IMR-90 (cell line): Measurements from ENCODE around the gene NKX6-2. TPM values are rescaled to one million over a fixed set of nuclear protein-coding genes. Genes with fewer than 3 reads are reported as not detected.

Source experiments
- ATAC-seq: fragments of 200-7000 bp; cut with Tn5 transposase; 2 replicates; pipeline ENCODE4 v1.9.1; 2020; ENCODE audit warnings: low read depth, mild to moderate bottlenecking, moderate library complexity
- BruUV-seq: library from RNA; stranded (reverse); fragments of 400-500 nt; replicated peaks from 2 replicates; lab custom pipeline; 2021; lab: Mats Ljungman, UMichigan
- CTCF ChIA-PET: fragments of 300-600 bp; formaldehyde crosslinking; extraction: SDS; loops from one replicate; lab custom pipeline; 2021; ENCODE audit warnings: antibody characterized with exemption; lab: Yijun Ruan, JAX
- POLR2A ChIA-PET: fragments of 300-600 bp; sonication (Branson Sonifier 250); formaldehyde crosslinking; loops from one replicate; lab custom pipeline; 2022; ENCODE audit warnings: antibody characterized with exemption; ENCODE audit not compliant: unreplicated experiment; lab: Charles Lee
- DNase-seq: peaks from one replicate; pipeline ENCODE4 v3.0.0; 2013
- H2AFZ ChIP-seq: replicated peaks from 2 replicates; pipeline ENCODE3; 2013; ENCODE audit warnings: low read length, mild to moderate bottlenecking; ENCODE audit not compliant: poor library complexity
- H2AK5ac ChIP-seq: 2 replicates; pipeline ENCODE4 v1.6.1; 2013; ENCODE audit warnings: low read depth, low read length, inconsistent platforms
- H2AK9ac ChIP-seq: replicated peaks from 2 replicates; pipeline ENCODE3; 2013; ENCODE audit warnings: mild to moderate bottlenecking, low read depth, low read length, moderate library complexity; ENCODE audit not compliant: poor library complexity
- H2BK120ac ChIP-seq: 2 replicates; pipeline ENCODE4 v1.6.1; 2013; ENCODE audit warnings: low read depth, low read length, inconsistent platforms
- H2BK15ac ChIP-seq: 3 replicates; pipeline ENCODE4 v1.6.1; 2013; ENCODE audit warnings: low read depth, low read length, inconsistent platforms
- H2BK20ac ChIP-seq: 2 replicates; pipeline ENCODE4 v1.6.1; 2013; ENCODE audit warnings: low read depth, mild to moderate bottlenecking, inconsistent platforms, low read length, moderate library complexity
- H2BK5ac ChIP-seq: 2 replicates; pipeline ENCODE4 v1.6.1; 2013; ENCODE audit warnings: mild to moderate bottlenecking, low read depth, low read length, inconsistent platforms; ENCODE audit not compliant: poor library complexity, severe bottlenecking
- H3K14ac ChIP-seq: replicated peaks from 2 replicates; pipeline ENCODE4 v1.6.1; 2013; ENCODE audit warnings: low read depth, low read length, inconsistent platforms
- H3K18ac ChIP-seq: 2 replicates; pipeline ENCODE4 v1.6.1; 2013; ENCODE audit warnings: low read depth, low read length, control low read depth
- H3K23ac ChIP-seq: 2 replicates; pipeline ENCODE4 v1.6.1; 2013; ENCODE audit warnings: low read depth, low read length, inconsistent platforms
- H3K27ac ChIP-seq: 2 replicates; pipeline ENCODE4 v1.5.1; 2013; ENCODE audit warnings: mild to moderate bottlenecking, control low read depth, low read length; ENCODE audit not compliant: insufficient read depth
- H3K27me3 ChIP-seq: 2 replicates; pipeline ENCODE4 v1.6.1; 2013; ENCODE audit warnings: low read length; ENCODE audit not compliant: control insufficient read depth, insufficient read depth
- H3K36me3 ChIP-seq: 2 replicates; pipeline ENCODE4 v1.6.1; 2013; ENCODE audit warnings: low read length, mixed read lengths; ENCODE audit not compliant: control insufficient read depth, insufficient read depth
- H3K4ac ChIP-seq: 2 replicates; pipeline ENCODE4 v1.6.1; 2013; ENCODE audit warnings: low read depth, low read length, inconsistent platforms
- H3K4me1 ChIP-seq: 2 replicates; pipeline ENCODE4 v1.6.1; 2013; ENCODE audit warnings: low read length, mixed read lengths; ENCODE audit not compliant: control insufficient read depth, insufficient read depth
- H3K4me2 ChIP-seq: 2 replicates; pipeline ENCODE4 v1.6.1; 2013; ENCODE audit warnings: low read depth, mild to moderate bottlenecking, control low read depth, low read length, moderate library complexity
- H3K4me3 ChIP-seq: 2 replicates; pipeline ENCODE4 v1.5.1; 2013; ENCODE audit warnings: low read depth, mild to moderate bottlenecking, control low read depth, low read length, moderate library complexity; ENCODE audit not compliant: insufficient read depth
- H3K56ac ChIP-seq: 2 replicates; pipeline ENCODE4 v1.6.1; 2013; ENCODE audit warnings: low read length, inconsistent platforms; ENCODE audit not compliant: insufficient read depth; ENCODE audit errors: extremely low read depth
- H3K79me1 ChIP-seq, 2 experiments: 2 replicates each; pipeline ENCODE4 v1.6.1; 2013; ENCODE audit warnings: low read length in 2 of 2, inconsistent platforms in 1 of 2, low read depth in 1 of 2
- H3K9ac ChIP-seq: 2 replicates; pipeline ENCODE4 v1.6.1; 2013; ENCODE audit warnings: low read depth, low read length, control low read depth
- H3K9me1 ChIP-seq: 2 replicates; pipeline ENCODE4 v1.6.1; 2013; ENCODE audit warnings: low read length, inconsistent platforms; ENCODE audit not compliant: insufficient read depth
- H3K9me3 ChIP-seq: 2 replicates; pipeline ENCODE4 v1.6.1; 2013; ENCODE audit warnings: low read length; ENCODE audit not compliant: control insufficient read depth, insufficient read depth
- H4K20me1 ChIP-seq: 2 replicates; pipeline ENCODE4 v1.6.1; 2013; ENCODE audit warnings: low read length, inconsistent platforms; ENCODE audit not compliant: insufficient read depth
- H4K5ac ChIP-seq: 2 replicates; pipeline ENCODE4 v1.6.1; 2013; ENCODE audit warnings: mild to moderate bottlenecking, low read depth, low read length, control low read depth
- H4K8ac ChIP-seq, 2 experiments: 2 replicates each; pipeline ENCODE4 v1.6.1; 2013; ENCODE audit warnings: low read depth in 2 of 2, low read length in 2 of 2, control low read depth in 1 of 2, inconsistent platforms in 1 of 2
- H4K91ac ChIP-seq: 2 replicates; pipeline ENCODE4 v1.6.1; 2013; ENCODE audit warnings: low read depth, low read length, inconsistent platforms; ENCODE audit not compliant: insufficient read depth
- BHLHE40 ChIP-seq: fragments of 150-350 bp; IDR thresholded peaks from 2 replicates; pipeline ENCODE4 v1.6.1; 2016; ENCODE audit warnings: mild to moderate bottlenecking, low read depth, low read length
- CEBPB ChIP-seq: IDR thresholded peaks from 2 replicates; pipeline ENCODE4 v1.6.1; 2012; ENCODE audit warnings: low read depth, low read length, improper control_type of control experiment
- CHD1 ChIP-seq: IDR thresholded peaks from 2 replicates; pipeline ENCODE4 v1.6.1; 2012; ENCODE audit warnings: low read depth, low read length, improper control_type of control experiment
- ELK1 ChIP-seq: fragments of 150-350 bp; IDR thresholded peaks from 2 replicates; pipeline ENCODE4 v1.6.1; 2016; ENCODE audit warnings: low read depth, mild to moderate bottlenecking, low read length, moderate library complexity, borderline replicate concordance
- FOS ChIP-seq: fragments of 150-350 bp; IDR thresholded peaks from 2 replicates; pipeline ENCODE4 v1.6.1; 2016; ENCODE audit warnings: low read depth, low read length
- MAFK ChIP-seq: IDR thresholded peaks from 2 replicates; pipeline ENCODE4 v1.6.1; 2012; ENCODE audit warnings: low read depth, low read length, improper control_type of control experiment
- MAZ ChIP-seq: IDR thresholded peaks from 2 replicates; pipeline ENCODE4 v1.6.1; 2012; ENCODE audit warnings: low read depth, mild to moderate bottlenecking, low read length, improper control_type of control experiment, moderate library complexity, borderline replicate concordance
- MXI1 ChIP-seq: IDR thresholded peaks from 2 replicates; pipeline ENCODE4 v1.6.1; 2012; ENCODE audit warnings: low read depth, mild to moderate bottlenecking, low read length, moderate library complexity, borderline replicate concordance
- NFE2L2 ChIP-seq: fragments of 150-350 bp; IDR thresholded peaks from 2 replicates; pipeline ENCODE4 v1.6.1; 2016; ENCODE audit warnings: low read depth, mild to moderate bottlenecking, low read length
- POLR2A ChIP-seq: IDR thresholded peaks from 2 replicates; pipeline ENCODE4 v1.6.1; 2012; ENCODE audit warnings: mild to moderate bottlenecking, low read depth, low read length
- RAD21 ChIP-seq: IDR thresholded peaks from 2 replicates; pipeline ENCODE4 v1.6.1; 2012; ENCODE audit warnings: low read length, improper control_type of control experiment
- RCOR1 ChIP-seq: IDR thresholded peaks from 2 replicates; pipeline ENCODE4 v1.6.1; 2012; ENCODE audit warnings: mild to moderate bottlenecking, low read length, improper control_type of control experiment; ENCODE audit not compliant: insufficient replicate concordance
- RFX5 ChIP-seq: IDR thresholded peaks from 2 replicates; pipeline ENCODE4 v1.8.0; 2012; ENCODE audit warnings: low read depth, mild to moderate bottlenecking, low read length, moderate library complexity
- SMC3 ChIP-seq: fragments of 150-350 bp; IDR thresholded peaks from 2 replicates; pipeline ENCODE4 v1.6.1; 2016; ENCODE audit warnings: low read depth, mild to moderate bottlenecking, antibody characterized with exemption, low read length, moderate library complexity
- USF2 ChIP-seq: fragments of 150-350 bp; IDR thresholded peaks from 2 replicates; pipeline ENCODE4 v1.6.1; 2017; ENCODE audit warnings: mild to moderate bottlenecking, antibody characterized with exemption, low read length, low read depth
- WGBS, 2 experiments: methylation state at CpG; one replicate each; pipeline versions ENCODE4 v1.1.5 to v1.1.7; 2013; ENCODE audit warnings: missing lambda C conversion rate in 2 of 2; ENCODE audit not compliant: insufficient read length in 1 of 2; ENCODE audit errors: extremely low coverage in 2 of 2; 5-methylcytosine and 5-hydroxymethylcytosine counted together
- dilution Hi-C: fragments of 300-500 bp; cut with HindIII; formaldehyde crosslinking; loops from one replicate; pipeline ENCODE4 v1.14.3; 2018; ENCODE audit warnings: low sequenced_read_pairs; ENCODE audit not compliant: unreplicated experiment
- in situ Hi-C: fragments of 300-500 bp; cut with MboI; formaldehyde crosslinking; loops from 3 replicates; pipeline ENCODE4 v1.14.3; 2019; ENCODE audit warnings: low sequenced_read_pairs, inconsistent platforms, mixed read lengths
- intact Hi-C: fragments of 100-400 bp; cut with micrococcal nuclease; formaldehyde crosslinking; loops from 2 replicates; pipeline ENCODE4 v1.10.0; 2022
- polyA plus RNA-seq, 3 experiments: library from polyadenylated mRNA; depleted of rRNA; stranded (reverse); fragments of >200 nt; gene quantifications; 2 replicates each; pipeline ENCODE4 v1.2.3, GENCODE V29; 2012; ENCODE audit warnings: low replicate concordance in 1 of 3
- total RNA-seq: library from RNA; depleted of rRNA; stranded (reverse); fragments of >200 nt; gene quantifications from 2 replicates; pipeline ENCODE4 v1.2.3, GENCODE V29; 2012
- TF ChIP-seq, protein P1 (sequence below): conservative IDR thresholded peaks from 2 replicates; pipeline ENCODE4 v1.5.1; 2012; ENCODE audit warnings: mild to moderate bottlenecking, low read depth, low read length, improper control_type of control experiment

NKX6-2 gene
- total and polyA plus RNA-seq, 2 of the 4 experiments (the other 2 are of a cell fraction): not detected

DNA sequence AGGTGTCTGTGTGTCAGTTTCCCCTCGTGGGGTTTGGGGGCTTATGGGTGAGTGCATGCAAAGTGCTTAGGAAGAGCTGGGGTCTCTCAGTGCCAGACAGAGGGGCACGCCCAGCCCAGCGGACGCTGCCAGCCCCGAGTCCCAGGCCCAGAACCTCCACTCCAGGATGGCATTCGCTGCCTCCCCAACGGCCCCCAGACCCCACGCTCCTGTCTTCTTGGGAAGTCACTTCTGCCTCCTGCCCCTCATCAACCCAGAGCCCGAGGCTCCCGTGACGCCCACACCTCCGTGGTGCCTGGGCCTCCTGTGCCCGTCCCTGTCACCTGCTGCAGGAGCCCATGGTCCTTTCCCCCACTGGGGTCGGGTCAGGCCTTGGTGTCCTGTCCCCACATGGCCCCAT is 35.0 kb downstream of the NKX6-2 start:
- no peaks in the 10 kb centered on the region for H3K27me3 ChIP-seq
- TF ChIP-seq BHLHE40 (no peak), RAD21 (no peak), POLR2A (no peak), NFE2L2 (no peak), RFX5 (no peak), CHD1 (no peak), RCOR1 (no peak), CEBPB (no peak), SMC3 (no peak), MAZ (no peak), FOS (no peak), MAFK (no peak), USF2 (no peak), MXI1 (no peak), ELK1 (no peak)
- TF ChIP-seq, protein P1, sequence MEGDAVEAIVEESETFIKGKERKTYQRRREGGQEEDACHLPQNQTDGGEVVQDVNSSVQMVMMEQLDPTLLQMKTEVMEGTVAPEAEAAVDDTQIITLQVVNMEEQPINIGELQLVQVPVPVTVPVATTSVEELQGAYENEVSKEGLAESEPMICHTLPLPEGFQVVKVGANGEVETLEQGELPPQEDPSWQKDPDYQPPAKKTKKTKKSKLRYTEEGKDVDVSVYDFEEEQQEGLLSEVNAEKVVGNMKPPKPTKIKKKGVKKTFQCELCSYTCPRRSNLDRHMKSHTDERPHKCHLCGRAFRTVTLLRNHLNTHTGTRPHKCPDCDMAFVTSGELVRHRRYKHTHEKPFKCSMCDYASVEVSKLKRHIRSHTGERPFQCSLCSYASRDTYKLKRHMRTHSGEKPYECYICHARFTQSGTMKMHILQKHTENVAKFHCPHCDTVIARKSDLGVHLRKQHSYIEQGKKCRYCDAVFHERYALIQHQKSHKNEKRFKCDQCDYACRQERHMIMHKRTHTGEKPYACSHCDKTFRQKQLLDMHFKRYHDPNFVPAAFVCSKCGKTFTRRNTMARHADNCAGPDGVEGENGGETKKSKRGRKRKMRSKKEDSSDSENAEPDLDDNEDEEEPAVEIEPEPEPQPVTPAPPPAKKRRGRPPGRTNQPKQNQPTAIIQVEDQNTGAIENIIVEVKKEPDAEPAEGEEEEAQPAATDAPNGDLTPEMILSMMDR: no peak
- in situ Hi-C loops: no loop called here
- H3K18ac ChIP-seq: no peak overlapping the region
- no peak overlapping the region for H2BK20ac ChIP-seq
- H3K27ac ChIP-seq: no peak overlapping the region
- H4K20me1 ChIP-seq: no peaks in the 10 kb centered on the region
- intact Hi-C loops: no loop called here
- H3K14ac ChIP-seq: no peak overlapping the region
- ChIA-PET POLR2A (no interaction called here), CTCF (no interaction called here)
- no peak overlapping the region for H2AK5ac ChIP-seq
- H3K56ac ChIP-seq: no peak overlapping the region
- H4K91ac ChIP-seq: no peak overlapping the region
- no peak overlapping the region for H3K4ac ChIP-seq
- H3K9ac ChIP-seq: no peak overlapping the region
- H4K8ac ChIP-seq: no peak overlapping the region
- BruUV-seq: no TSS peak
- no peak overlapping the region for H2BK120ac ChIP-seq
- no peaks in the 10 kb centered on the region for H3K4me1 ChIP-seq
- 100% methylated on average over 8 of the region's 14 CpGs; no CpG with 5 or more reads in 1 of the 2 experiments for WGBS, 2 experiments
- ATAC-seq (no peak), DNase-seq (no peak)
- no peaks in the 10 kb centered on the region; the same call in 1 of the 2 replicates for H3K9me3 ChIP-seq
- dilution Hi-C loops: no loop called here
- H4K5ac ChIP-seq: no peak overlapping the region
- no peak overlapping the region for H3K4me3 ChIP-seq
- H2AFZ ChIP-seq: no peak overlapping the region
- no peak overlapping the region for H2BK5ac ChIP-seq
- H3K79me1 ChIP-seq: 0 out of 4 replicates have a peak, but pooled peaks cover 0 to 4% of the 10 kb centered on the region in 2 experiments
- H3K9me1 ChIP-seq: peaks cover 8% of the 10 kb centered on the region
- H3K23ac ChIP-seq: no peak overlapping the region
- no peak overlapping the region for H3K4me2 ChIP-seq
- peaks cover 11% of the 10 kb centered on the region for H3K36me3 ChIP-seq
- no peak overlapping the region for H2BK15ac ChIP-seq
- no peak overlapping the region for H2AK9ac ChIP-seq
